ENCODE measurements around the gene PPP2R5B. TPM values are rescaled to one million over a fixed set of nuclear protein-coding genes. Genes with fewer than 3 reads are reported as not detected.

Gene PPP2R5B
- total RNA-seq, 4 donors from 2014 or later = 17.2 to 34.2 (median 24.3) TPM

DNA sequence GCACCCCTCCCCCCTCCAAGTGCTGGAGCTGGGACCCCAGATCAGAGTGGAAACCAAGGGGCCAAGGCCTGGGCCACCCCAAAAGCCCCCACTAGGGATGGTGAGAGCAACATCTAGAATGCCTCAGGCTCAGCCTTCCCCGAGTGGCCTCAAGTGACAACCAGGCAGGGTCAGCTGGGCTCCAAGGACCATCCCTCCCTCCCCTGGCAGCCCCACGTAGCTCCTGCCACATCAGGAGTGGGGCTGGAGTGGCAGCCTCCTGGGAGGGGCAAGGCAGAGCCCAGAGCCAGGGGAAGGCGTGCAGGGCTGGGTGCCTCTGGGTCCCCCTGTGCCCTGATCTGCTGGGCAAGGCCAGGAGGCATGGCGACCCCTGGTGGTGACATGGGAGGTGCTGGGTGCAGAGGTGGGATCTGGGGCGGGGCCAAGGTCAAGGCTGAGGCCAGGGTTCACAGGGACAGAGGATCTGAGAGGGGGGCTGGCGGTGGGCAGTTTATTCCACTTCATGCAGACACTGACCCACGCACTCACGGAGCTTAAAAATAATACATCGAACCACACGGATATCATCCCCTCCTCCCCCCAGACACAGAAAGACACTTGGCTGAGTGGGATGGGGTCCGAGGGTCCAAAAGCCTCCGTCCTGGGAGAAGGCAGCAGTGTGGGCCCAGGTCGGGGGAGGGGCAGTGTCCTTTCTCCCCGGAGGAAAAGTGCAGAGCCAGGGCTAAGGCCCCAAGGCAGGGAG is 30.2 kb upstream of the PPP2R5B start:
- Histone ChIP-seq H3K9me3 (no peaks in the 10 kb centered on the region), H3K27ac (peak overlapping the region in 1 of 4 donors; percentile 18), H3K27me3 (no peaks in the 10 kb centered on the region), H3K4me3 (no peak overlapping the region), H3K36me3 (peaks cover 0 to 33% of the 10 kb centered on the region in 2 donors), H3K4me1 (peaks cover 0 to 4% of the 10 kb centered on the region in 2 donors)
- in situ Hi-C loops (cut with MboI; ENCODE audit: low sequenced_read_pairs in 4 of 4) (loop anchor here in 3 of 4 donors (5.0 kb wide), 1 partner anchor 47 kb away; no protein-coding TSS in a partner anchor), intact Hi-C loops (cut with DNase I; ENCODE audit: low total_unique reads) (loop anchor here (1.0 kb wide), 1 partner anchor 47 kb away; no protein-coding TSS in a partner anchor)
- ATAC-seq (peak; percentile 54 to 85), DNase-seq (peak; percentile 51 to 76)
- no peak for TF ChIP-seq POLR2A (IDR thresholded peaks at IDR 0.05)
- TF ChIP-seq, protein P1, sequence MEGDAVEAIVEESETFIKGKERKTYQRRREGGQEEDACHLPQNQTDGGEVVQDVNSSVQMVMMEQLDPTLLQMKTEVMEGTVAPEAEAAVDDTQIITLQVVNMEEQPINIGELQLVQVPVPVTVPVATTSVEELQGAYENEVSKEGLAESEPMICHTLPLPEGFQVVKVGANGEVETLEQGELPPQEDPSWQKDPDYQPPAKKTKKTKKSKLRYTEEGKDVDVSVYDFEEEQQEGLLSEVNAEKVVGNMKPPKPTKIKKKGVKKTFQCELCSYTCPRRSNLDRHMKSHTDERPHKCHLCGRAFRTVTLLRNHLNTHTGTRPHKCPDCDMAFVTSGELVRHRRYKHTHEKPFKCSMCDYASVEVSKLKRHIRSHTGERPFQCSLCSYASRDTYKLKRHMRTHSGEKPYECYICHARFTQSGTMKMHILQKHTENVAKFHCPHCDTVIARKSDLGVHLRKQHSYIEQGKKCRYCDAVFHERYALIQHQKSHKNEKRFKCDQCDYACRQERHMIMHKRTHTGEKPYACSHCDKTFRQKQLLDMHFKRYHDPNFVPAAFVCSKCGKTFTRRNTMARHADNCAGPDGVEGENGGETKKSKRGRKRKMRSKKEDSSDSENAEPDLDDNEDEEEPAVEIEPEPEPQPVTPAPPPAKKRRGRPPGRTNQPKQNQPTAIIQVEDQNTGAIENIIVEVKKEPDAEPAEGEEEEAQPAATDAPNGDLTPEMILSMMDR (IDR thresholded peaks at IDR 0.05 in 4 of 5, conservative IDR thresholded peaks at IDR 0.05 in 1 of 5) = peak; percentile 80 to 94 (median 90)

DNA sequence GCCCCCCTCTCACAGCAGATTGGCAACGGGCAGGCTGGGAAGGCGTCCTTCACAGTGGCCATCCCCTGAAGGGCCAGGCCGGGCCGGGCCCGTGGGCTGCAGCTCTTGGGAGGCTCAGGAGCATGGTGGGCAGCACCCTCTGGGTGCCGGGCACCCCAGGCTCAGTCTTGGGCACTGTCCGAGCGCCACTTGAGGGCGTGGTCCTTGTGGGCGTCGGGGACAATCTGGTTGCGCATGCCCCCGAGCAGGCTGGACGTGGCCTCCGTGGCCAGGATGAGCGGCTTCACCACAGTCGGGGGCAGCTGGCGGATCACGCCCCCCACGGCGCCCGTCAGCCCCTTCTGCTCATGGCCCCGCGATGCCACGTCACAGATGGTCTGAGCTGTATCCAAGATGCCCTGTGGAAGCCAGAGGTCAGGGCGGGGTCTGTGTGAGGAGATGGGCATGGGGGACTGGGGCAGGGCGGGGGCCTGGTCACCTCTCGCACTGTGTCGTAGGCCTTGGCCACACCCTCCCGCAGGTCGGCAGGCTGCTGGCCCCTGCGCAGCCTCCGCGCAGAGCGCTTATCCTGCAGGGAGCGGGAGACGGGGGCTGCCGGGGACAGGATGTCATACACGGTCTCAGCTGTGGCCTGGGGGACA is 29.6 kb upstream of the PPP2R5B start:
- in situ Hi-C loops (cut with MboI; ENCODE audit: low sequenced_read_pairs in 4 of 4) = loop anchor here in 3 of 4 donors (5.0 kb wide), 1 partner anchor 48 kb away; no protein-coding TSS in a partner anchor
- intact Hi-C loops (cut with DNase I; ENCODE audit: low total_unique reads) = loop anchor here (1.0 kb wide), 1 partner anchor 48 kb away; no protein-coding TSS in a partner anchor
- H3K4me3 ChIP-seq = no peak overlapping the region
- H3K27ac ChIP-seq = no peak overlapping the region
- H3K36me3 ChIP-seq = peaks cover 0 to 33% of the 10 kb centered on the region in 2 donors
- ATAC-seq = no peak
- H3K9me3 ChIP-seq = no peaks in the 10 kb centered on the region
- H3K27me3 ChIP-seq = no peaks in the 10 kb centered on the region
- peaks cover 0 to 4% of the 10 kb centered on the region in 2 donors for H3K4me1 ChIP-seq
- TF ChIP-seq, protein P1 (IDR thresholded peaks at IDR 0.05 in 4 of 5, conservative IDR thresholded peaks at IDR 0.05 in 1 of 5) = no peak
- no peak for TF ChIP-seq POLR2A (IDR thresholded peaks at IDR 0.05)
- DNase-seq = no peak

DNA sequence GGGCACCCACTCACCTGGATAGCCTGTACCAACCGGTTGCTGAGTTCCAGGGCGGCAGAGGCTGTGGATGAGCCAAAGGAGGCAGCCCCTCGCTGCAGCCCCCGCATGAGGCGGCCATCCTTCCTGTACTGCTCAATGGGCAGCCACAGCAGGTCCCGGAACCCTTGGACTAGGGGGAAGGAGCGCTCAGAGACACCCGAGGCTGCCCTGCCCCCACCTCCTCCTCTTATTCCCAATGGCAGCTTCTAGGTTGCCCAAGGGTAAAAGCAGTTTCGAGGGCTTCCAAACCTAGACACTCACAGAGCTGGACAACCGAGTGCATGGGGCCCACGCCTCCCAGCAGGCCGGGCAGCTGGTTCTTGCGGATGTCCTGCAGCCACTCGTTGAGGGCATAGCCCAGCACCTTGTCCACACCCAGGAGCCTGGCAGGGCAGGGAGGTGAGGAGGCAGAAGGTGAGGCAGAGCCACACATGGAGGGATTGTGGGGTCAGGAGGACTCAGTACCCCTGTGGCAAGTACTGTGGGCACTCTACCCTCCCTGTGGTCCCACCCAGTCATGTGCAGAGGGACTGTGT is 28.0 kb upstream of the PPP2R5B start:
- H3K36me3 ChIP-seq = peaks cover 0 to 43% of the 10 kb centered on the region in 2 donors
- intact Hi-C loops (cut with DNase I; ENCODE audit: low total_unique reads) (no loop called here), in situ Hi-C loops (cut with MboI; ENCODE audit: low sequenced_read_pairs in 4 of 4) (no loop called here)
- no peak overlapping the region for H3K27ac ChIP-seq
- no peaks in the 10 kb centered on the region for H3K9me3 ChIP-seq
- peaks cover 0 to 4% of the 10 kb centered on the region in 2 donors for H3K4me1 ChIP-seq
- H3K4me3 ChIP-seq = no peak overlapping the region
- no peaks in the 10 kb centered on the region for H3K27me3 ChIP-seq
- TF ChIP-seq, protein P1 (IDR thresholded peaks at IDR 0.05 in 4 of 5, conservative IDR thresholded peaks at IDR 0.05 in 1 of 5) = no peak
- TF ChIP-seq POLR2A (IDR thresholded peaks at IDR 0.05) = no peak
- no peak for DNase-seq
- no peak for ATAC-seq

DNA sequence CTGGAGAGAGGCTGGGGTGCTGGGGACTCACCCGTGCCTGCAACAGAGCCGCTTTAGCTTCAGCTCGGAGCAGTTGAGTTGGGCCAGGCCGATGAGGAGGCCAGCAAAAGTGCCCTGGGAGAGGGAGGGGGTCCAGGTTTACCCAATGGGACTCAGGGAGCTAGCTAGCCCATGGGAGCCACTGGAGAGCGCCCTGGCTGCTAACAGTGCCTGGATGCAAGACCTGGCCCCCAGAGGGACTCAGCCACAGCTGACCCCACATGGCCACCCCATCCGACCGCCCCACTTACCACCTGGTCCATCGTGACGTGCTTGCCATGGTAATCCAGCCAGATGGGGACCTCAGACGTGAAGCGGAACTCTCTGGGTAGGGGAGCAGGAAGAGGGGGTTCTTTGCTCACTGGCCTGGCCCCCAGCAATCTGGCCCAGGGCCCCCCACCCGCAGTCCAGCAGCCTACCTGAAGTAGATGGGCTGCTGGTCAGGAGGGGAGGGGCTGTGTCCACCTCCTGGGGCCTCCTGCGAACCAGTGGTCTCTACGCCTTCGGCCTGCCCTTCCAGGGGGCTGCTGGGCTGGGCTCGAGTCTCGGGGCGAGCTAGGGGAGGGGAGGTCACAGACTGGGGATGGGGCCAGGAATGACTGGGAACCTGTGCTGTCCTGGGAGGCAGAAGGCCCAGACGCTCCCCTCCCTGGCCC is 27.0 kb upstream of the PPP2R5B start:
- Histone ChIP-seq H3K4me1 (peaks cover 0 to 4% of the 10 kb centered on the region in 2 donors), H3K4me3 (no peak overlapping the region), H3K36me3 (peaks cover 5 to 53% of the 10 kb centered on the region in 2 donors), H3K27me3 (no peaks in the 10 kb centered on the region), H3K9me3 (no peaks in the 10 kb centered on the region), H3K27ac (no peak overlapping the region)
- in situ Hi-C loops (cut with MboI; ENCODE audit: low sequenced_read_pairs in 4 of 4) = no loop called here
- no peak for ATAC-seq
- TF ChIP-seq, protein P1 (IDR thresholded peaks at IDR 0.05 in 4 of 5, conservative IDR thresholded peaks at IDR 0.05 in 1 of 5) = no peak
- no peak for DNase-seq
- intact Hi-C loops (cut with DNase I; ENCODE audit: low total_unique reads) = no loop called here
